ENCODE results near the gene NECAB3. TPM values are rescaled to one million over a fixed set of nuclear protein-coding genes. Genes with fewer than 3 reads are reported as not detected.

The NECAB3 gene
- total and polyA plus RNA-seq, 2 donors (not counting 3 experiments of a cell fraction or from before 2014, with no cell fraction given) = 18.1 to 22.4 TPM

- intact Hi-C loops (cut with micrococcal nuclease) = loop anchor here (10.0 kb wide), 1 partner anchor 331 kb away; the partner anchor contains the start of gene RALY
- DNase-seq (ENCODE audit: low read depth, low spot score) = peak; percentile 43
These were observed 10.8 kb downstream of the NECAB3 start for GRCh38 chr20:33663161-33664084.

More at GRCh38 chr20:33663161-33664084, 10.8 kb downstream of the NECAB3 start:
- Histone ChIP-seq H3K9me1 (replicated peaks; ENCODE audit: control insufficient read depth, extremely low read depth, insufficient read depth, low read length) (no peaks in the 10 kb centered on the region), H2AFZ (ENCODE audit: low read depth, low read length) (peak overlapping the region; percentile 84), H3K9ac (replicated peaks; ENCODE audit: extremely low read depth, insufficient read depth, low read length) (peak overlapping the region; percentile 59), H4K20me1 (replicated peaks; ENCODE audit: control insufficient read depth, extremely low read depth, insufficient read depth, low read length) (no peaks in the 10 kb centered on the region), H3K4me2 (ENCODE audit: insufficient read depth, low read length) (peak overlapping the region; percentile 86), H3K79me2 (ENCODE audit: control insufficient read depth, insufficient read depth, low read length) (no peaks in the 10 kb centered on the region), H3K4me3 (replicated peaks in 1 of 3; ENCODE audit: insufficient read depth in 1 of 3, low read depth in 1 of 3, low read length in 3 of 3) (peak overlapping the region; percentile 56 to 75 (median 59)), H3K9me3 (replicated peaks; ENCODE audit: control insufficient read depth, insufficient read depth, low read length) (no peaks in the 10 kb centered on the region), H3K27me3 (ENCODE audit: control insufficient read depth in 2 of 2, insufficient read depth in 2 of 2, low read length in 2 of 2) (no peaks in the 10 kb centered on the region), H3K27ac (ENCODE audit: insufficient read depth, low read depth, low read length) (peak overlapping the region; percentile 56), H3K36me3 (ENCODE audit: control insufficient read depth in 2 of 2, extremely low read depth in 1 of 2, insufficient read depth in 2 of 2, low read length in 2 of 2) (no peaks in the 10 kb centered on the region), H3K4me1 (ENCODE audit: control insufficient read depth, extremely low read depth, insufficient read depth, low read length) (peaks cover 23% of the 10 kb centered on the region)
- TSS peak; percentile 40 for BruUV-seq (replicated peaks)
- CTCF ChIA-PET = interaction anchor here (0.6 to 3.0 kb wide), 8 partner anchors 10 to 401 kb away, joined by 3 to 23 read pairs (median 5); partner anchors contain the start of gene SNTA1
- POLR2A ChIA-PET = no interaction called here
- dilution Hi-C loops (cut with MboI; ENCODE audit: extremely low pct_ligation_motif_present, low sequenced_read_pairs) = no loop called here
- peak; percentile 70 for FAIRE-seq
- TF ChIP-seq POLR2AphosphoS5 (IDR thresholded peaks at IDR 0.05; ENCODE audit: insufficient read depth, low read depth, low read length) (peak; percentile 95), CTCF (IDR thresholded peaks at IDR 0.05; ENCODE audit: extremely low read depth in 1 of 2, insufficient read depth in 1 of 2, low read depth in 1 of 2, low read length in 2 of 2) (no peak), GATA2 (IDR thresholded peaks at IDR 0.05; ENCODE audit: insufficient read depth, insufficient read length, low read depth, low read length) (no peak), JUN (IDR thresholded peaks at IDR 0.05; ENCODE audit: borderline replicate concordance, insufficient read depth, insufficient read length, low read depth) (no peak), POLR2A (IDR thresholded peaks at IDR 0.05; ENCODE audit: low read depth, low read length) (peak; percentile 79), MYC (IDR thresholded peaks at IDR 0.05; ENCODE audit: low read depth, low read length) (no peak)

Data from endothelial cell of umbilical vein (primary cell).